ENCODE data around the gene ME2. TPM values are rescaled to one million over a fixed set of nuclear protein-coding genes. Genes with fewer than 3 reads are reported as not detected.

Gene ME2
- total RNA-seq, 2 experiments from 2014 or later, result 138 to 141 TPM

DNA sequence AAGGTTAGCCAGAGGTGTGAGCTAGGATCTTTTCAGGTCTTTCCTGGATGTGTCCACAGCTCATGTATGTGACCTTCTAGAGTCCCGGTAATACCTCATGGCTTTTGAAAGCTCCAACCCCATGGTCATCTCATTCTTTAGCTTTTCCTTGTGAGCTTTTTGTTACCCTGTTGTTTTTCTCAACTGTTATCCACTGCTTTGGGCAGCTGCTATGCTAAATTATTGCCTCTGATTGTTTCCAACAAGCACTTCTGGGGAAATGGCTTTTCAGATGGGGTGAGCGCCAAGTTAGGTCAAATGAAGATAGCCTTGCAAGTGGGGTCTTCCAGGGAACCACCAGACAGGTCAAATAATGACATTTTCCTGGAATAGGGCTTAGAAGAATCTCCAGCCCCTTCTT lies 27.9 kb downstream of the ME2 start:
- H3K4me3 Mint-ChIP-seq, result no peak overlapping the region
- peak; percentile 11 for DNase-seq
- H3K4me1 Mint-ChIP-seq (ENCODE audit: low read depth), result peaks cover 26% of the 10 kb centered on the region
- POLR2A ChIA-PET, result no interaction called here
- peak; percentile 30 for ATAC-seq
- CTCF ChIA-PET, result no interaction called here
- H3K27me3 Mint-ChIP-seq, result no peaks in the 10 kb centered on the region
- H3K36me3 Mint-ChIP-seq (ENCODE audit: low read depth), result peaks cover 61% of the 10 kb centered on the region
- intact Hi-C loops (cut with micrococcal nuclease), result no loop called here
- peaks cover 8% of the 10 kb centered on the region for H3K9me3 Mint-ChIP-seq
- no peak for TF ChIP-seq CTCF (IDR thresholded peaks at IDR 0.05)
- peak overlapping the region; percentile 62 for H3K27ac Mint-ChIP-seq

GRCh38 chr18:50909261-50909660 lies 30.3 kb downstream of the ME2 start:
- Mint-ChIP-seq H3K4me3 (no peak overlapping the region), H3K27ac (no peak overlapping the region), H3K9me3 (peaks cover 8% of the 10 kb centered on the region), H3K36me3 (ENCODE audit: low read depth) (peaks cover 67% of the 10 kb centered on the region), H3K4me1 (ENCODE audit: low read depth) (peaks cover 24% of the 10 kb centered on the region), H3K27me3 (no peaks in the 10 kb centered on the region)
- ChIA-PET CTCF (no interaction called here), POLR2A (no interaction called here)
- TF ChIP-seq CTCF (IDR thresholded peaks at IDR 0.05), result no peak
- intact Hi-C loops (cut with micrococcal nuclease), result no loop called here
- ATAC-seq (no peak), DNase-seq (no peak)

DNA sequence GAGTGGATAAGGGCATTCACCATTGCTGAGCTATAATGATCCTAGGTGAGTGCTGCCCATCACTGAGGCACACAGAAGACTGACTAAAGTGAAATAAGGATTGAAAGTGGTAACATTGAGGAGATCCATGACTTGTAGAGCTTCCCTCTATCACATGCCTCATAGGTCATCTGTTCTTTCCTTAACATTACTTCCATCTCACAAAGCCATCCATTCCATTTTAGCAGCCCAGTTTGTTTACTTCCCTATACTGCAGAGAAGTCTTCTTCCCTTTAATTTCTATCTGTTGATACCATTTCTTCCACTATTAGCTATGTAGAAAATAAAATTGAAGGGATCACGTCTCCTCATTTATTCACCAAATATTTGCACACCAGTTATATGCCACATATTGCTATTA lies 32.1 kb downstream of the ME2 start:
- ChIA-PET POLR2A (no interaction called here), CTCF (interaction anchor here (1.4 kb wide), 1 partner anchor 12 kb away, joined by 4 read pairs; no protein-coding TSS in a partner anchor)
- no peak for TF ChIP-seq CTCF (IDR thresholded peaks at IDR 0.05)
- DNase-seq (no peak), ATAC-seq (no peak)
- H3K4me1 Mint-ChIP-seq (ENCODE audit: low read depth), result peaks cover 23% of the 10 kb centered on the region
- H3K4me3 Mint-ChIP-seq, result no peak overlapping the region
- H3K27ac Mint-ChIP-seq, result no peak overlapping the region
- no peaks in the 10 kb centered on the region for H3K27me3 Mint-ChIP-seq
- intact Hi-C loops (cut with micrococcal nuclease), result no loop called here
- peaks cover 5% of the 10 kb centered on the region for H3K9me3 Mint-ChIP-seq
- peaks cover 63% of the 10 kb centered on the region for H3K36me3 Mint-ChIP-seq (ENCODE audit: low read depth)

- POLR2A ChIA-PET, result no interaction called here
Measured at GRCh38 chr18:50917021-50917420, 38.1 kb downstream of the ME2 start.

GRCh38 chr18:50918153-50918552 lies 39.2 kb downstream of the ME2 start:
- peak overlapping the region; percentile 43 for H3K27ac Mint-ChIP-seq
- H3K36me3 Mint-ChIP-seq (ENCODE audit: low read depth), result peaks cover 58% of the 10 kb centered on the region
- TF ChIP-seq CTCF (IDR thresholded peaks at IDR 0.05), result no peak
- peaks cover 16% of the 10 kb centered on the region for H3K4me1 Mint-ChIP-seq (ENCODE audit: low read depth)
- intact Hi-C loops (cut with micrococcal nuclease), result no loop called here
- no peaks in the 10 kb centered on the region for H3K9me3 Mint-ChIP-seq
- H3K4me3 Mint-ChIP-seq, result no peak overlapping the region
- no peaks in the 10 kb centered on the region for H3K27me3 Mint-ChIP-seq
- no peak for DNase-seq
- no peak for ATAC-seq
- ChIA-PET POLR2A (no interaction called here), CTCF (interaction anchor here (0.9 kb wide), 1 partner anchor 133 kb away, joined by 3 read pairs; no protein-coding TSS in a partner anchor)

More at GRCh38 chr18:50917021-50917420, 38.1 kb downstream of the ME2 start:
- intact Hi-C loops (cut with micrococcal nuclease), result no loop called here
- H3K27me3 Mint-ChIP-seq, result no peaks in the 10 kb centered on the region
- no peak overlapping the region for H3K4me3 Mint-ChIP-seq
- ATAC-seq (no peak), DNase-seq (no peak)
- no peaks in the 10 kb centered on the region for H3K9me3 Mint-ChIP-seq
- TF ChIP-seq CTCF (IDR thresholded peaks at IDR 0.05), result no peak
- H3K36me3 Mint-ChIP-seq (ENCODE audit: low read depth), result peaks cover 53% of the 10 kb centered on the region
- CTCF ChIA-PET, result no interaction called here
- no peak overlapping the region for H3K27ac Mint-ChIP-seq
- peaks cover 16% of the 10 kb centered on the region for H3K4me1 Mint-ChIP-seq (ENCODE audit: low read depth)

Measured in activated CD8-positive, alpha-beta T cell treated with anti-CD3 and anti-CD28 coated beads for 36 hours (primary cell).